ENCODE results near the gene SH3PXD2B. TPM values are rescaled to one million over a fixed set of nuclear protein-coding genes. Genes with fewer than 3 reads are reported as not detected.

SH3PXD2B gene
- polyA plus RNA-seq, 3 donors, result 0.19 to 0.77 (median 0.31) TPM

DNA sequence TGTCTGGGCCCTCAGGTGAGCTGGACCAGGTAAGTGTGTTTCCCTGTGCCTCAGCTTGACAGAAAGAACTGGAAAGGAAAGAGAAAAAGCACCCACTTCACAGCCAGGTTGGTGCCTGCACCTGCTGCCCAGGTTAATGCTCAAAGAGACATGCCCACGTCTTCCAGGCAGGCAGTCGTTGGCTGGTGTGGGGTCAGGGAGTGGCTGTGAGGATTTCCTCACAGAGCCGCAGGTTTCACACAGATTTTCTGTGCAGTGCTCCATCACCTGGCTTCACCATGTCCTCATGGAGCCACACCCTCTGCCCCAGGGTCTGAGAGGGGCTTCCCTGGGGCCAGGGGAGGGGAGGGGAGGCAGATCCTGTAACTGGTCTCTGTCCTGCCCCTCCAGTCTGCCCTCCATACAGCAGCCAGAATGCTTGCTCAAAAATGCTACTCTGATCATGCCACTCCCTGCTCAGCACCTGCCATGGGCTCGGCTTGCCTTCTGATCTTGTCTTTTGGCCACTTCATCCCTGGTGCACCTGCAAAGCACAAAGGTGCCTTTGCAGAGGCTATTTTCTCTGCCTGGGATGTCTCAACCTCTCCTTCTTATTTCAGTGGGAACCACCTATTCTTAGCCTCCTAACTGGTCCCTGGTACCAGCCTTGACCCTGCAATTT, 88.2 kb downstream of the SH3PXD2B start:
- Histone ChIP-seq H2AFZ (ENCODE audit: insufficient read depth, low read depth, low read length, poor library complexity, severe bottlenecking) (no peak overlapping the region), H3K9me3 (replicated peaks in 1 of 2; ENCODE audit: control insufficient read depth in 1 of 2, insufficient read depth in 1 of 2, low read length in 2 of 2) (peaks cover under 1 to 6% of the 10 kb centered on the region in 2 donors), H3K27ac (ENCODE audit: low read depth in 1 of 2, low read length in 2 of 2) (no peak overlapping the region), H3K27me3 (ENCODE audit: control insufficient read depth in 2 of 2, insufficient read depth in 2 of 2, low read length in 2 of 2) (no peaks in the 10 kb centered on the region), H4K20me1 (ENCODE audit: insufficient read depth, low read length) (no peaks in the 10 kb centered on the region), H3K4me1 (ENCODE audit: control insufficient read depth in 1 of 2, insufficient read depth in 2 of 2, low read length in 2 of 2) (peaks cover 19 to 24% of the 10 kb centered on the region in 2 donors), H3K4me3 (replicated peaks in 1 of 3; ENCODE audit: low read depth in 2 of 3, low read length in 3 of 3) (no peak overlapping the region), H3K4me2 (replicated peaks; ENCODE audit: extremely low read depth, low read length, poor library complexity, severe bottlenecking) (no peak overlapping the region), H3K79me2 (ENCODE audit: insufficient read depth, low read length) (no peaks in the 10 kb centered on the region), H3K36me3 (replicated peaks in 1 of 2; ENCODE audit: control insufficient read depth in 1 of 2, insufficient read depth in 2 of 2, low read length in 2 of 2) (no peaks in the 10 kb centered on the region), H3K9ac (ENCODE audit: insufficient read depth, low read length, poor library complexity, severe bottlenecking) (no peak overlapping the region)
- intact Hi-C loops (cut with micrococcal nuclease), result no loop called here
- WGBS (ENCODE audit: insufficient coverage), result 73% methylated on average over 3 of the region's 4 CpGs
- Mint-ChIP-seq H3K36me3 (peaks cover 0 to 3% of the 10 kb centered on the region in 2 donors), H3K4me3 (no peak overlapping the region), H3K4me1 (peaks cover 24% of the 10 kb centered on the region), H3K27me3 (ENCODE audit: low read depth in 3 of 3) (peaks cover 4 to 13% (median 4%) of the 10 kb centered on the region in 3 donors), H3K9me3 (peaks cover 4 to 15% (median 6%) of the 10 kb centered on the region in 7 donors), H3K27ac (peak overlapping the region in 4 of 7 donors; percentile 42 to 81 (median 50))
- no peak for DNase-seq
- TF ChIP-seq, protein P1, sequence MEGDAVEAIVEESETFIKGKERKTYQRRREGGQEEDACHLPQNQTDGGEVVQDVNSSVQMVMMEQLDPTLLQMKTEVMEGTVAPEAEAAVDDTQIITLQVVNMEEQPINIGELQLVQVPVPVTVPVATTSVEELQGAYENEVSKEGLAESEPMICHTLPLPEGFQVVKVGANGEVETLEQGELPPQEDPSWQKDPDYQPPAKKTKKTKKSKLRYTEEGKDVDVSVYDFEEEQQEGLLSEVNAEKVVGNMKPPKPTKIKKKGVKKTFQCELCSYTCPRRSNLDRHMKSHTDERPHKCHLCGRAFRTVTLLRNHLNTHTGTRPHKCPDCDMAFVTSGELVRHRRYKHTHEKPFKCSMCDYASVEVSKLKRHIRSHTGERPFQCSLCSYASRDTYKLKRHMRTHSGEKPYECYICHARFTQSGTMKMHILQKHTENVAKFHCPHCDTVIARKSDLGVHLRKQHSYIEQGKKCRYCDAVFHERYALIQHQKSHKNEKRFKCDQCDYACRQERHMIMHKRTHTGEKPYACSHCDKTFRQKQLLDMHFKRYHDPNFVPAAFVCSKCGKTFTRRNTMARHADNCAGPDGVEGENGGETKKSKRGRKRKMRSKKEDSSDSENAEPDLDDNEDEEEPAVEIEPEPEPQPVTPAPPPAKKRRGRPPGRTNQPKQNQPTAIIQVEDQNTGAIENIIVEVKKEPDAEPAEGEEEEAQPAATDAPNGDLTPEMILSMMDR (IDR thresholded peaks at IDR 0.05), result no peak

DNA sequence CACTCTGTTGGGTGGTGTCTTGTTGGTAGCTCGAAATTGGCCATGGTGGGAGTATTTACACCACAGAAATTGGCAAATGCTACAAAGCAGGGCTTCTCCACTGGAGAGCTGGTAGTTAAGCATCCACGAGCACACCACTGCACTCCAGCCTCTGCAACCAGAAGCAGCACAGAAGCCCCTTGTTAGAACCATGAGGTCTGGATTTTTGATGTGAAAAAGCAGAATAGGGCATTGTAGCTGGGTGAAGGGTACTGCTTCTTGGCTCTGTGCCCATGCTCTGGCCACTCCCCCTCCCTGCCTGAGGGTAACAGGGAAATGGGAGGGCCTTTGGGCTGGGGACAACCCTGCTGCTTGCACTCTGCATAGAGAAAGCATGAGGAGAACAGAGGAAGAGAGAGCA, 89.6 kb downstream of the SH3PXD2B start:
- Mint-ChIP-seq H3K27ac (peak overlapping the region in 1 of 7 donors; percentile 0), H3K4me3 (peak overlapping the region in 1 of 2 donors; percentile 49), H3K4me1 (peaks cover 24% of the 10 kb centered on the region), H3K36me3 (peaks cover 0 to 3% of the 10 kb centered on the region in 2 donors), H3K27me3 (ENCODE audit: low read depth in 3 of 3) (peaks cover 4 to 13% (median 4%) of the 10 kb centered on the region in 3 donors), H3K9me3 (peaks cover 0 to 12% (median 0%) of the 10 kb centered on the region in 7 donors)
- no peaks in the 10 kb centered on the region for H4K20me1 ChIP-seq (ENCODE audit: insufficient read depth, low read length)
- H3K27ac ChIP-seq (ENCODE audit: low read depth in 1 of 2, low read length in 2 of 2), result no peak overlapping the region
- no peak overlapping the region for H3K4me3 ChIP-seq (replicated peaks in 1 of 3; ENCODE audit: low read depth in 2 of 3, low read length in 3 of 3)
- no peaks in the 10 kb centered on the region for H3K27me3 ChIP-seq (ENCODE audit: control insufficient read depth in 2 of 2, insufficient read depth in 2 of 2, low read length in 2 of 2)
- no peak overlapping the region for H3K9ac ChIP-seq (ENCODE audit: insufficient read depth, low read length, poor library complexity, severe bottlenecking)
- TF ChIP-seq, protein P1 (IDR thresholded peaks at IDR 0.05), result no peak
- intact Hi-C loops (cut with micrococcal nuclease), result loop anchor here in 1 of 2 donors (5.0 kb wide), 1 partner anchor 48 kb away; no protein-coding TSS in a partner anchor
- H3K4me1 ChIP-seq (ENCODE audit: control insufficient read depth in 1 of 2, insufficient read depth in 2 of 2, low read length in 2 of 2), result peaks cover 19 to 26% of the 10 kb centered on the region in 2 donors
- no peaks in the 10 kb centered on the region for H3K79me2 ChIP-seq (ENCODE audit: insufficient read depth, low read length)
- DNase-seq, result peak; percentile 22 to 60 (median 29)
- H3K4me2 ChIP-seq (replicated peaks; ENCODE audit: extremely low read depth, low read length, poor library complexity, severe bottlenecking), result no peak overlapping the region
- H2AFZ ChIP-seq (ENCODE audit: insufficient read depth, low read depth, low read length, poor library complexity, severe bottlenecking), result peak overlapping the region; percentile 10
- H3K36me3 ChIP-seq (replicated peaks in 1 of 2; ENCODE audit: control insufficient read depth in 1 of 2, insufficient read depth in 2 of 2, low read length in 2 of 2), result no peaks in the 10 kb centered on the region
- no CpG with 5 or more reads among the region's 2 CpGs for WGBS (ENCODE audit: insufficient coverage)
- no peaks in the 10 kb centered on the region for H3K9me3 ChIP-seq (replicated peaks in 1 of 2; ENCODE audit: control insufficient read depth in 1 of 2, insufficient read depth in 1 of 2, low read length in 2 of 2)

All from CD14-positive monocyte (primary cell).